Type B pancreatic cell (in vitro differentiated cells): Measurements from ENCODE around the gene SLC38A11. TPM values are rescaled to one million over a fixed set of nuclear protein-coding genes. Genes with fewer than 3 reads are reported as not detected.

Experiments used
- DNase-seq: peaks from one replicate; pipeline ENCODE4 v3.0.0; 2021; ENCODE audit warnings: mixed read lengths; ENCODE audit not compliant: unreplicated experiment; ENCODE audit errors: extremely low spot score
- H3K27ac Mint-ChIP-seq: 2 replicates; pipeline ENCODE4 v1.8.0; 2021; ENCODE audit warnings: mild to moderate bottlenecking, mixed read lengths
- H3K27me3 Mint-ChIP-seq: 2 replicates; pipeline ENCODE4 v1.8.0; 2021; ENCODE audit warnings: mixed read lengths
- H3K36me3 Mint-ChIP-seq: 2 replicates; pipeline ENCODE4 v1.8.0; 2021; ENCODE audit warnings: mixed read lengths
- H3K4me1 Mint-ChIP-seq: one replicate; pipeline ENCODE4 v1.8.0; 2021; ENCODE audit warnings: mixed read lengths; ENCODE audit not compliant: unreplicated experiment
- H3K4me3 Mint-ChIP-seq: 2 replicates; pipeline ENCODE4 v1.8.0; 2021; ENCODE audit warnings: mild to moderate bottlenecking, mixed read lengths
- H3K9me3 Mint-ChIP-seq: 2 replicates; pipeline ENCODE4 v1.8.0; 2021; ENCODE audit warnings: mixed read lengths
- CTCF ChIP-seq: fragments of 200-600 bp; sonication (generic); conservative IDR thresholded peaks from 2 replicates; pipeline ENCODE4 v1.5.0; 2021; ENCODE audit warnings: antibody characterized with exemption, mild to moderate bottlenecking
- total RNA-seq: library from RNA; stranded (reverse); gene quantifications from 2 replicates; pipeline ENCODE4 v1.2.1, GENCODE V29; 2021; ENCODE audit warnings: low replicate concordance

The SLC38A11 gene
- total RNA-seq, 1 donor from 2014 or later = 3.7 TPM

- H3K27ac Mint-ChIP-seq = peak overlapping the region; percentile 93
- no peak for DNase-seq
- no peaks in the 10 kb centered on the region for H3K27me3 Mint-ChIP-seq
- peaks cover 3% of the 10 kb centered on the region for H3K9me3 Mint-ChIP-seq
- TF ChIP-seq CTCF = no peak
- no peaks in the 10 kb centered on the region for H3K36me3 Mint-ChIP-seq
- no peak overlapping the region for H3K4me3 Mint-ChIP-seq
- H3K4me1 Mint-ChIP-seq = peaks cover 9% of the 10 kb centered on the region
Observed at GRCh38 chr2:164897469-164898260, 57.7 kb downstream of the SLC38A11 start.

- DNase-seq = no peak
- H3K9me3 Mint-ChIP-seq = peaks cover 3% of the 10 kb centered on the region
- no peaks in the 10 kb centered on the region for H3K27me3 Mint-ChIP-seq
- peak overlapping the region; percentile 82 for H3K27ac Mint-ChIP-seq
- H3K4me1 Mint-ChIP-seq = peaks cover 9% of the 10 kb centered on the region
- no peak for TF ChIP-seq CTCF
- no peak overlapping the region for H3K4me3 Mint-ChIP-seq
- no peaks in the 10 kb centered on the region for H3K36me3 Mint-ChIP-seq
Observed at GRCh38 chr2:164896634-164897355, 58.5 kb downstream of the SLC38A11 start.

GRCh38 chr2:164896226-164896625 is 59.1 kb downstream of the SLC38A11 start:
- H3K4me3 Mint-ChIP-seq = no peak overlapping the region
- no peak for TF ChIP-seq CTCF
- H3K4me1 Mint-ChIP-seq = peaks cover 12% of the 10 kb centered on the region
- H3K9me3 Mint-ChIP-seq = peaks cover 3% of the 10 kb centered on the region
- no peaks in the 10 kb centered on the region for H3K36me3 Mint-ChIP-seq
- no peaks in the 10 kb centered on the region for H3K27me3 Mint-ChIP-seq
- H3K27ac Mint-ChIP-seq = no peak overlapping the region
- no peak for DNase-seq

- DNase-seq = no peak
- Mint-ChIP-seq H3K27ac (peak overlapping the region; percentile 22), H3K9me3 (no peaks in the 10 kb centered on the region), H3K27me3 (no peaks in the 10 kb centered on the region), H3K4me3 (no peak overlapping the region), H3K4me1 (peaks cover 18% of the 10 kb centered on the region), H3K36me3 (no peaks in the 10 kb centered on the region)
- no peak for TF ChIP-seq CTCF
Observed at GRCh38 chr2:164891460-164891859, 63.9 kb downstream of the SLC38A11 start.

GRCh38 chr2:164890544-164890943 is 64.8 kb downstream of the SLC38A11 start:
- Mint-ChIP-seq H3K9me3 (no peaks in the 10 kb centered on the region), H3K36me3 (no peaks in the 10 kb centered on the region), H3K4me1 (peaks cover 18% of the 10 kb centered on the region), H3K4me3 (no peak overlapping the region), H3K27me3 (no peaks in the 10 kb centered on the region), H3K27ac (peak overlapping the region; percentile 44)
- TF ChIP-seq CTCF = no peak
- no peak for DNase-seq
